ENCODE measurements around the gene DUSP1. TPM values are rescaled to one million over a fixed set of nuclear protein-coding genes. Genes with fewer than 3 reads are reported as not detected.

The DUSP1 gene
- total and polyA plus RNA-seq, 10 donors = 46.0 to 818 (median 239) TPM

DNA sequence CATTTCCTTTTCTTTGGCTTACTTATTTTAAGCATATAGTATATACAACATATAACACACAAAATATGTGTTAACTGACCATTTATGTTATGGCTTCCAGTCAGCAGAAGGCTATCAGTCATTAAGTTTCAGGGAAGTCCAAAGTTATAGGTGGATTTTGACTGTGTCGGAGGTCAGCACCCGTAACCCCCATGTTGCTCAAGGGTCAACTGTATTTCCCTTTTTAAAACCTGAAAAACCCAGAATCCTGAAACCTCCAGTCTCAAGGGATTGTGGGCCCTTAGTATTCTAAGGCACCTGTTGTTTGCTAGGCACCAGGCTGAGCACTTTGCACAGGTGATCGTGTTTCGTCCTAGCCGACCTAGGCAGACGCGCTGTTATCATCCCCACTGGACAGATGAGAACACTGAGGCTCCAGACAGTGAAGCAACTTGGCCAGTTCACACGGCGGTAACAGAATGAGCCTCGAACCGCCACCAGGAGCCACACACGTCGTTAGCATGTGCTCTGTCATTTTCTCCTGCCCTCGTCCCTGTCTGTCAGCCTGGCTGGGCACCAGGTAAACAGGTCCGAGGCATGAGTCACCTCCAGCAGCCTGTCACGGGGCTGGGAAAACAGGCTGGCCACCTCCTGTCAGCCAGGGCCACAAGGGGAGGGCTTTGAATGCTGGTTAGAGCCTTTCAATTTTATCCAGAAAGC is 39.9 kb downstream of the DUSP1 start:
- Histone ChIP-seq H3K36me3 (no peaks in the 10 kb centered on the region), H3K4me1 (peaks cover 0 to 16% (median 9%) of the 10 kb centered on the region in 6 donors), H3K27me3 (replicated peaks in 1 of 7) (no peaks in the 10 kb centered on the region), H3K4me3 (no peak overlapping the region), H3K9me3 (no peaks in the 10 kb centered on the region), H3K27ac (peak overlapping the region in 1 of 8 donors; percentile 77)
- no peak for DNase-seq
- intact Hi-C loops (cut with DNase I; ENCODE audit: low total_unique reads) = no loop called here
- TF ChIP-seq, protein P1, sequence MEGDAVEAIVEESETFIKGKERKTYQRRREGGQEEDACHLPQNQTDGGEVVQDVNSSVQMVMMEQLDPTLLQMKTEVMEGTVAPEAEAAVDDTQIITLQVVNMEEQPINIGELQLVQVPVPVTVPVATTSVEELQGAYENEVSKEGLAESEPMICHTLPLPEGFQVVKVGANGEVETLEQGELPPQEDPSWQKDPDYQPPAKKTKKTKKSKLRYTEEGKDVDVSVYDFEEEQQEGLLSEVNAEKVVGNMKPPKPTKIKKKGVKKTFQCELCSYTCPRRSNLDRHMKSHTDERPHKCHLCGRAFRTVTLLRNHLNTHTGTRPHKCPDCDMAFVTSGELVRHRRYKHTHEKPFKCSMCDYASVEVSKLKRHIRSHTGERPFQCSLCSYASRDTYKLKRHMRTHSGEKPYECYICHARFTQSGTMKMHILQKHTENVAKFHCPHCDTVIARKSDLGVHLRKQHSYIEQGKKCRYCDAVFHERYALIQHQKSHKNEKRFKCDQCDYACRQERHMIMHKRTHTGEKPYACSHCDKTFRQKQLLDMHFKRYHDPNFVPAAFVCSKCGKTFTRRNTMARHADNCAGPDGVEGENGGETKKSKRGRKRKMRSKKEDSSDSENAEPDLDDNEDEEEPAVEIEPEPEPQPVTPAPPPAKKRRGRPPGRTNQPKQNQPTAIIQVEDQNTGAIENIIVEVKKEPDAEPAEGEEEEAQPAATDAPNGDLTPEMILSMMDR (IDR thresholded peaks at IDR 0.05 in 8 of 11, conservative IDR thresholded peaks at IDR 0.05 in 3 of 11) = no peak
- TF ChIP-seq POLR2A (IDR thresholded peaks at IDR 0.05) = no peak
- TF ChIP-seq POLR2AphosphoS5 (IDR thresholded peaks at IDR 0.05) = no peak
- 85 to 95% (median 87%) methylated on average over 16 of the region's 16 CpGs for WGBS, 5 donors

DNA sequence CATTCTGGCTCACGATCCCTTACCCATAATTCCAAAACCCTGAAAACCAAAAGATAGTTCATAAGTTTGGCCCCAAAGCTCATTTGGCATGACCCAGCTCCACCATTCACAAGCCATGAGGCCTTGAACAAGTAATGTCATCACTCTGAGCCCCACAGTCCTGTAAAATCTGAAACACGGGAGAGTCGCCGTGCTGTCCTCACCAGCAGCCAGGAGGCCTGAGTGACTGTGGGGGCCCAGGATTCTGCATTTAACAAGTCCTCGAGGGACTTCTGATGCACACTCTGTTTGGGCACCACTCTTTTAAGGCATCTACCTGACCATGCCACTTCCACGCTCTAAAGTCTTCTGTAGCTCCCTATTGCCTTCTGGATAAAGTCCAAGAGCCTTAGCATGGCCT is 40.8 kb downstream of the DUSP1 start:
- Histone ChIP-seq H3K27me3 (replicated peaks in 1 of 7) (no peaks in the 10 kb centered on the region), H3K4me1 (peaks cover 0 to 16% (median 9%) of the 10 kb centered on the region in 6 donors), H3K9me3 (no peaks in the 10 kb centered on the region), H3K27ac (no peak overlapping the region), H3K36me3 (no peaks in the 10 kb centered on the region), H3K4me3 (no peak overlapping the region)
- intact Hi-C loops (cut with DNase I; ENCODE audit: low total_unique reads) = no loop called here
- DNase-seq = no peak
- 95 to 99% (median 95%) methylated on average over 6 of the region's 6 CpGs for WGBS, 5 donors
- TF ChIP-seq, protein P1 (IDR thresholded peaks at IDR 0.05 in 8 of 11, conservative IDR thresholded peaks at IDR 0.05 in 3 of 11) = no peak
- TF ChIP-seq POLR2A (IDR thresholded peaks at IDR 0.05) (no peak), POLR2AphosphoS5 (IDR thresholded peaks at IDR 0.05) (no peak)

DNA sequence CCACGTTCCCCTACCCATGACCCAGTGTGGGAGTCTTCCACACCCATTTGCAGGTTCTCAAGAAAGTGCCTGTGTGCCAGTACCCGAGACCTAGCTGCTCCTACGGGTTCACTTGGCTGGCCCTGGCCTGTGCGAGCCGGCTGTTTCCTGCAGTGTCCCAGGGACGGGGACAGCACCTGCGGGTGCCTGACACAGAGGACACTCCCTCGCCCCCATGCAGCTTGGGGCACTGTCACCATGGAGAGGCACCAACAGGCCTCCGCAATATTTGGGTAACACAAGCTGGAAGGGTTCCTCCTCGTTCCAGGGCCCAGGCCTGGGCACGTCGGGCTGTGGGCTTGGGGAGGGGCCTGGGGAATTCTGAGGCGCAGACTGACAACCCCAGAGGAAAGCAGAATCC is 41.4 kb downstream of the DUSP1 start:
- TF ChIP-seq, protein P1 (IDR thresholded peaks at IDR 0.05 in 8 of 11, conservative IDR thresholded peaks at IDR 0.05 in 3 of 11) = no peak
- TF ChIP-seq POLR2A (IDR thresholded peaks at IDR 0.05) = no peak
- no peak for TF ChIP-seq POLR2AphosphoS5 (IDR thresholded peaks at IDR 0.05)
- no peak overlapping the region for H3K27ac ChIP-seq
- H3K27me3 ChIP-seq (replicated peaks in 1 of 7) = no peaks in the 10 kb centered on the region
- H3K4me1 ChIP-seq = peaks cover 0 to 16% (median 9%) of the 10 kb centered on the region in 6 donors
- 84 to 94% (median 91%) methylated on average over 13 of the region's 13 CpGs for WGBS, 5 donors
- H3K4me3 ChIP-seq = no peak overlapping the region
- DNase-seq = peak; percentile 68
- intact Hi-C loops (cut with DNase I; ENCODE audit: low total_unique reads) = no loop called here
- no peaks in the 10 kb centered on the region for H3K36me3 ChIP-seq
- H3K9me3 ChIP-seq = no peaks in the 10 kb centered on the region

DNA sequence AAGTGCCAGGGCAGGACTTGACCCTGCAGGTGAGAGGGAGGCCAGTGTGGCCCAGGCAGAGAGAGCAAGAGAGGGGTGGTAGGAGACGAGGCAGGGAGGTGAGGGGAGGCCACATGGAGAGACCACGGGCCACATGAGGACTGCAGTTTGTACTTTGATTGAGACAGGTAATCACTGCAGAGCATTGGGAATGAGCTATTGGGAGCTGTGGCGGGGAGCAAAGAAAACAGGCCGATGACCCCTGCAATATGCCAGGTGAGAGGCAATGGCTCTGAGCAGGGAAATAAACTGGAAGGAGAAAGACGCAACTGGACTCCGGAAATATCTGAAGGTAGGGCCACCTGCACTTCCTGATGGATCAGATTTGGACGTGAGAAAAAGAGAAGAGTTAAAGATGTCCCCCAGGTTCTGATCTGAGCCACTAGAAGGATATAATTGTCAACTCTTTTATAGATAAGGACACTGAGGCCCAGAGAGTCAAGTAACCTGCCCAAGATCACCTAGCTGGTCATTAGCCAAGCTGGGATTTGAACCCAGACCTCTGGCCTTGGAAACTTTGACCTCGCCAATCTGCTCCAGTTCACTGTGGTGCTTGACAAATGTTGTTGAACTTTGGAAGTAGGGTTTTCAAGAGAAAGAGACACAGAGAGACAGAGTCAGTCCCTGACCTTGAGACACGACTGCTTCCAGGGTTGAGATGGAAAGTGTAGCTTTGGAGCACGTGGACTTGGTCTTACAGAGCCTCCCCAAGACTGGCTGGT is 42.3 kb downstream of the DUSP1 start:
- Histone ChIP-seq H3K4me3 (no peak overlapping the region), H3K4me1 (peaks cover 0 to 9% (median 6%) of the 10 kb centered on the region in 6 donors), H3K36me3 (no peaks in the 10 kb centered on the region), H3K27ac (no peak overlapping the region), H3K27me3 (replicated peaks in 1 of 7) (no peaks in the 10 kb centered on the region), H3K9me3 (no peaks in the 10 kb centered on the region)
- TF ChIP-seq, protein P1 (IDR thresholded peaks at IDR 0.05 in 8 of 11, conservative IDR thresholded peaks at IDR 0.05 in 3 of 11) = no peak
- TF ChIP-seq POLR2A (IDR thresholded peaks at IDR 0.05) = no peak
- no peak for TF ChIP-seq POLR2AphosphoS5 (IDR thresholded peaks at IDR 0.05)
- 79 to 86% (median 84%) methylated on average over 10 of the region's 10 CpGs for WGBS, 5 donors
- DNase-seq = peak; percentile 39
- intact Hi-C loops (cut with DNase I; ENCODE audit: low total_unique reads) = no loop called here

All from spleen (tissue), 11 donors.